HepG2 (cell line): Measurements from ENCODE around the gene MEG3. TPM values are rescaled to one million over a fixed set of nuclear protein-coding genes. Genes with fewer than 3 reads are reported as not detected.

Experiments used
- BHLHE40 ChIP-seq: IDR thresholded peaks from 2 replicates; pipeline ENCODE4 v1.6.1; 2011; ENCODE audit warnings: low read length, improper control_type of control experiment
- GZF1 ChIP-seq: sonication (generic); formaldehyde crosslinking; IDR thresholded peaks from 2 replicates; pipeline ENCODE4 v1.5.1; 2020; ENCODE audit warnings: mild to moderate bottlenecking, missing genetic modification reagents
- MIXL1 ChIP-seq: IDR thresholded peaks from 2 replicates; pipeline ENCODE4 v1.6.1; 2016
- MXD4 ChIP-seq: IDR thresholded peaks from 2 replicates; pipeline ENCODE4 v1.6.1; 2016; ENCODE audit warnings: mild to moderate bottlenecking, missing biosample characterization, missing genetic modification reagents
- REL ChIP-seq: sonication (generic); formaldehyde crosslinking; conservative IDR thresholded peaks from 2 replicates; pipeline ENCODE4 v1.8.0; 2022; ENCODE audit warnings: mild to moderate bottlenecking, missing genetic modification reagents, moderate library complexity
- RNF2 ChIP-seq: fragments of 450-650 bp; conservative IDR thresholded peaks from 2 replicates; pipeline ENCODE4 v1.6.1; 2016; ENCODE audit warnings: low read depth
- RORA ChIP-seq: sonication (generic); formaldehyde crosslinking; IDR thresholded peaks from 2 replicates; pipeline ENCODE4 v1.5.0; 2020; ENCODE audit warnings: mild to moderate bottlenecking, missing genetic modification reagents, moderate library complexity
- SAP130 ChIP-seq: IDR thresholded peaks from 2 replicates; pipeline ENCODE4 v1.6.1; 2016; ENCODE audit warnings: low read depth
- TARDBP ChIP-seq: sonication (generic); formaldehyde crosslinking; IDR thresholded peaks from 2 replicates; pipeline ENCODE4 v1.8.0; 2022; ENCODE audit warnings: mild to moderate bottlenecking, missing genetic modification reagents
- ZFY ChIP-seq: sonication (generic); formaldehyde crosslinking; IDR thresholded peaks from 2 replicates; pipeline ENCODE4 v1.4.0; 2020; ENCODE audit warnings: missing genetic modification reagents
- ZNF124 ChIP-seq: sonication (generic); formaldehyde crosslinking; IDR thresholded peaks from 2 replicates; pipeline ENCODE4 v1.4.0; 2020; ENCODE audit warnings: missing genetic modification reagents
- ZNF232 ChIP-seq: sonication (generic); formaldehyde crosslinking; IDR thresholded peaks from 2 replicates; pipeline ENCODE4 v1.4.0; 2020; ENCODE audit warnings: missing genetic modification reagents, borderline replicate concordance
- ZNF552 ChIP-seq: sonication (generic); formaldehyde crosslinking; IDR thresholded peaks from 2 replicates; pipeline ENCODE4 v1.9.0; 2022; ENCODE audit warnings: missing genetic modification reagents, mild to moderate bottlenecking, borderline replicate concordance
- ZNF660 ChIP-seq: sonication (generic); formaldehyde crosslinking; IDR thresholded peaks from 2 replicates; pipeline ENCODE4 v1.5.1; 2020; ENCODE audit warnings: mild to moderate bottlenecking, low read depth, missing genetic modification reagents, borderline replicate concordance
- ZSCAN31 ChIP-seq: sonication (generic); formaldehyde crosslinking; IDR thresholded peaks from 2 replicates; pipeline ENCODE4 v1.5.0; 2020; ENCODE audit warnings: low read depth, mild to moderate bottlenecking, missing genetic modification reagents
- polyA plus RNA-seq, 8 experiments: library from polyadenylated mRNA; depleted of rRNA in 3 of 8; stranded (reverse) in 7 of 8; unstranded in 1 of 8; fragments of >200 nt; fragmentation: Illumina TruSeq in 4 of 8; extraction: Trizol in 4 of 8; gene quantifications; 2 replicates each; pipeline versions ENCODE4 v1.2.1 to v1.2.3, GENCODE V29; 2011 to 2016; ENCODE audit warnings: low read depth in 4 of 8, missing spikeins in 1 of 8, mixed read lengths in 1 of 8; ENCODE audit not compliant: insufficient read depth in 1 of 8
- total RNA-seq, 5 experiments: library from RNA; depleted of rRNA; stranded (reverse); fragments of >200 nt; fragmentation: Illumina TruSeq; extraction: Trizol; gene quantifications; 2 replicates each; pipeline ENCODE4 v1.2.3, GENCODE V29; 2016; ENCODE audit warnings: low read depth in 1 of 5
- TF ChIP-seq, protein P1 (sequence below): sonication (generic); formaldehyde crosslinking; IDR thresholded peaks from 2 replicates; pipeline ENCODE4 v1.4.0; 2020; ENCODE audit warnings: missing genetic modification reagents, borderline replicate concordance
- TF ChIP-seq, protein P2 (sequence below): sonication (generic); formaldehyde crosslinking; IDR thresholded peaks from 2 replicates; pipeline ENCODE4 v1.8.0; 2022; ENCODE audit warnings: missing genetic modification reagents, low read depth, mild to moderate bottlenecking, borderline replicate concordance
- TF ChIP-seq, protein P3 (sequence below): sonication (generic); formaldehyde crosslinking; IDR thresholded peaks from 2 replicates; pipeline ENCODE4 v1.5.1; 2020; ENCODE audit warnings: mild to moderate bottlenecking, missing genetic modification reagents, borderline replicate concordance
- TF ChIP-seq, protein P4 (sequence below): sonication (generic); formaldehyde crosslinking; IDR thresholded peaks from 2 replicates; pipeline ENCODE4 v1.4.0; 2020; ENCODE audit warnings: mild to moderate bottlenecking, missing genetic modification reagents

Gene MEG3
- total and polyA plus RNA-seq, 2 of the 13 experiments (the other 11 are each of a cell fraction or from before 2014, with no cell fraction given) = 0.17 TPM; not detected in 1

DNA sequence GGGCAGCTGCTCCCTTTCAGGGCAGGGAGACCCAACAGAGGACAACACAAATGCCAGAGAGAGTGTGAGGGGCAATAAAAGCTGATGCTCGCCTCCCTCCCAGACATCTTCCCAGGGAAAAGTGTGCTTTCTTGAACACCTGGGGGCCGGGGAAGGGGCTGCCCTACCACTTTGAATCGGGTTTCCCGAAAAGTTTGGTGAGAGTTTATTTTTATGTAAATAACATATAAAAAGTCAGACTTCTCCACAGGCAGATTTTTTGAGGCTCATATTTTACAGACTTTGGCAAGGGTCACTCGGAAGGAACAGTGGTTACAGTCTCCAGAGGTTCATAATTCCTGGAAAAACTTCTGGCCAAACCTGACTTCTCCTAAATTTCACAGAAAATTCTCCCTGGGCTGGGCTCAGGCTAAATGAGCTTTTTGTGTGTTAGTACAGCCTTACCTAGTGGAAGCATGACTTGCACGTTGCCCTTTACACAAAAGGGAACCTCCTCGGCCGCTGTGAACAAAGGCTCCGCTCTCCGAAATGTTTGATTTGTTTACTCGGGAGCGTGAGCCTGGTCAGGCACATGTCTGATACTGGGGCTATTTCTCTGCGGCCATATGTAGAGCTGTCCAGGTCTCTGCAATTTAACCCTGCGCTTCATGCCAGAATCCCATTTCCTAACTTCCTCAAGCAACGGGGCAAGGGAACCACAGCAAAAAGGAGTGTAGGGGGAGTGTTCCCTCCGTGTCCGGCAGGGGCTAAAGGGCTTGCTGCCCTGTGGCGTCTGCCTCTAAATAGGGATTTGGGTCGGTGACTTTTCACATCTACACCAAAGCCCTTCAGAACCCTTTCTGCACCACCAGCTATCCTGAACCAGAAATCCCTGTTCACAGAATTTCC is 74.2 kb downstream of the MEG3 start (continued):
- no peak; the same call in 1 of the 2 replicates for TF ChIP-seq ZNF552 (CRISPR knock-in tag)
- TF ChIP-seq MXD4 (CRISPR knock-in tag) = peak; percentile 28; the same call in 1 of the 2 replicates
- 0 out of 2 replicates have a peak, but pooled peaks have one; percentile 40 for TF ChIP-seq RORA
- TF ChIP-seq REL = no peak
- peak; percentile 47; the same call in 1 of the 2 replicates for TF ChIP-seq ZFY
- peak; percentile 56 for TF ChIP-seq MIXL1
- TF ChIP-seq, protein P1, sequence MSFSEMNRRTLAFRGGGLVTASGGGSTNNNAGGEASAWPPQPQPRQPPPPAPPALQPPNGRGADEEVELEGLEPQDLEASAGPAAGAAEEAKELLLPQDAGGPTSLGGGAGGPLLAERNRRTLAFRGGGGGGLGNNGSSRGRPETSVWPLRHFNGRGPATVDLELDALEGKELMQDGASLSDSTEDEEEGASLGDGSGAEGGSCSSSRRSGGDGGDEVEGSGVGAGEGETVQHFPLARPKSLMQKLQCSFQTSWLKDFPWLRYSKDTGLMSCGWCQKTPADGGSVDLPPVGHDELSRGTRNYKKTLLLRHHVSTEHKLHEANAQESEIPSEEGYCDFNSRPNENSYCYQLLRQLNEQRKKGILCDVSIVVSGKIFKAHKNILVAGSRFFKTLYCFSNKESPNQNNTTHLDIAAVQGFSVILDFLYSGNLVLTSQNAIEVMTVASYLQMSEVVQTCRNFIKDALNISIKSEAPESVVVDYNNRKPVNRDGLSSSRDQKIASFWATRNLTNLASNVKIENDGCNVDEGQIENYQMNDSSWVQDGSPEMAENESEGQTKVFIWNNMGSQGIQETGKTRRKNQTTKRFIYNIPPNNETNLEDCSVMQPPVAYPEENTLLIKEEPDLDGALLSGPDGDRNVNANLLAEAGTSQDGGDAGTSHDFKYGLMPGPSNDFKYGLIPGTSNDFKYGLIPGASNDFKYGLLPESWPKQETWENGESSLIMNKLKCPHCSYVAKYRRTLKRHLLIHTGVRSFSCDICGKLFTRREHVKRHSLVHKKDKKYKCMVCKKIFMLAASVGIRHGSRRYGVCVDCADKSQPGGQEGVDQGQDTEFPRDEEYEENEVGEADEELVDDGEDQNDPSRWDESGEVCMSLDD (CRISPR knock-in tag) = no peak; the same call in 1 of the 2 replicates
- TF ChIP-seq ZNF660 = no peak
- peak; percentile 78; the same call in 1 of the 2 replicates for TF ChIP-seq TARDBP (CRISPR knock-in tag)
- TF ChIP-seq ZSCAN31 = peak; percentile 63; the same call in 1 of the 2 replicates
- TF ChIP-seq, protein P2, sequence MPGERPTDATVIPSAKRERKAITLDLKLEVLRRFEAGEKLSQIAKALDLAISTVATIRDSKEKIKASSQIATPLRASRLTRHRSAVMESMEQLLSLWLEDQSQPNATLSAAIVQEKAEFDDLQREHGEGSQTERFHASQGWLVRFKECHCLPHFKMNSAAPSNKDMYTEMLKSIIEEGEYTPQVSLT (CRISPR knock-in tag) = no peak
- TF ChIP-seq, protein P3, sequence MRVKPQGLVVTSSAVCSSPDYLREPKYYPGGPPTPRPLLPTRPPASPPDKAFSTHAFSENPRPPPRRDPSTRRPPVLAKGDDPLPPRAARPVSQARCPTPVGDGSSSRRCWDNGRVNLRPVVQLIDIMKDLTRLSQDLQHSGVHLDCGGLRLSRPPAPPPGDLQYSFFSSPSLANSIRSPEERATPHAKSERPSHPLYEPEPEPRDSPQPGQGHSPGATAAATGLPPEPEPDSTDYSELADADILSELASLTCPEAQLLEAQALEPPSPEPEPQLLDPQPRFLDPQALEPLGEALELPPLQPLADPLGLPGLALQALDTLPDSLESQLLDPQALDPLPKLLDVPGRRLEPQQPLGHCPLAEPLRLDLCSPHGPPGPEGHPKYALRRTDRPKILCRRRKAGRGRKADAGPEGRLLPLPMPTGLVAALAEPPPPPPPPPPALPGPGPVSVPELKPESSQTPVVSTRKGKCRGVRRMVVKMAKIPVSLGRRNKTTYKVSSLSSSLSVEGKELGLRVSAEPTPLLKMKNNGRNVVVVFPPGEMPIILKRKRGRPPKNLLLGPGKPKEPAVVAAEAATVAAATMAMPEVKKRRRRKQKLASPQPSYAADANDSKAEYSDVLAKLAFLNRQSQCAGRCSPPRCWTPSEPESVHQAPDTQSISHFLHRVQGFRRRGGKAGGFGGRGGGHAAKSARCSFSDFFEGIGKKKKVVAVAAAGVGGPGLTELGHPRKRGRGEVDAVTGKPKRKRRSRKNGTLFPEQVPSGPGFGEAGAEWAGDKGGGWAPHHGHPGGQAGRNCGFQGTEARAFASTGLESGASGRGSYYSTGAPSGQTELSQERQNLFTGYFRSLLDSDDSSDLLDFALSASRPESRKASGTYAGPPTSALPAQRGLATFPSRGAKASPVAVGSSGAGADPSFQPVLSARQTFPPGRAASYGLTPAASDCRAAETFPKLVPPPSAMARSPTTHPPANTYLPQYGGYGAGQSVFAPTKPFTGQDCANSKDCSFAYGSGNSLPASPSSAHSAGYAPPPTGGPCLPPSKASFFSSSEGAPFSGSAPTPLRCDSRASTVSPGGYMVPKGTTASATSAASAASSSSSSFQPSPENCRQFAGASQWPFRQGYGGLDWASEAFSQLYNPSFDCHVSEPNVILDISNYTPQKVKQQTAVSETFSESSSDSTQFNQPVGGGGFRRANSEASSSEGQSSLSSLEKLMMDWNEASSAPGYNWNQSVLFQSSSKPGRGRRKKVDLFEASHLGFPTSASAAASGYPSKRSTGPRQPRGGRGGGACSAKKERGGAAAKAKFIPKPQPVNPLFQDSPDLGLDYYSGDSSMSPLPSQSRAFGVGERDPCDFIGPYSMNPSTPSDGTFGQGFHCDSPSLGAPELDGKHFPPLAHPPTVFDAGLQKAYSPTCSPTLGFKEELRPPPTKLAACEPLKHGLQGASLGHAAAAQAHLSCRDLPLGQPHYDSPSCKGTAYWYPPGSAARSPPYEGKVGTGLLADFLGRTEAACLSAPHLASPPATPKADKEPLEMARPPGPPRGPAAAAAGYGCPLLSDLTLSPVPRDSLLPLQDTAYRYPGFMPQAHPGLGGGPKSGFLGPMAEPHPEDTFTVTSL (CRISPR knock-in tag) = peak; percentile 64; the same call in 1 of the 2 replicates
- 0 out of 2 replicates have a peak, but pooled peaks have one; percentile 47 for TF ChIP-seq ZNF124 (CRISPR knock-in tag)
- peak; percentile 68 for TF ChIP-seq RNF2
- peak; percentile 52 for TF ChIP-seq SAP130 (CRISPR knock-in tag)
- no peak for TF ChIP-seq GZF1 (CRISPR knock-in tag)
- TF ChIP-seq ZNF232 (CRISPR knock-in tag) = peak; percentile 40; the same call in 1 of the 2 replicates
- TF ChIP-seq BHLHE40 = peak; percentile 74
- TF ChIP-seq, protein P4, sequence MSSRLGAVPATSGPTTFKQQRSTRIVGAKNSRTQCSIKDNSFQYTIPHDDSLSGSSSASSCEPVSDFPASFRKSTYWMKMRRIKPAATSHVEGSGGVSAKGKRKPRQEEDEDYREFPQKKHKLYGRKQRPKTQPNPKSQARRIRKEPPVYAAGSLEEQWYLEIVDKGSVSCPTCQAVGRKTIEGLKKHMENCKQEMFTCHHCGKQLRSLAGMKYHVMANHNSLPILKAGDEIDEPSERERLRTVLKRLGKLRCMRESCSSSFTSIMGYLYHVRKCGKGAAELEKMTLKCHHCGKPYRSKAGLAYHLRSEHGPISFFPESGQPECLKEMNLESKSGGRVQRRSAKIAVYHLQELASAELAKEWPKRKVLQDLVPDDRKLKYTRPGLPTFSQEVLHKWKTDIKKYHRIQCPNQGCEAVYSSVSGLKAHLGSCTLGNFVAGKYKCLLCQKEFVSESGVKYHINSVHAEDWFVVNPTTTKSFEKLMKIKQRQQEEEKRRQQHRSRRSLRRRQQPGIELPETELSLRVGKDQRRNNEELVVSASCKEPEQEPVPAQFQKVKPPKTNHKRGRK = no peak
